GM13977 (cell line): Measurements from ENCODE around the gene C3orf20.
"Not testable (repeated sequence)": the region's sequence is repeated elsewhere in the genome, so short reads cannot be mapped to it uniquely, and the experiment has no call there.

Experiments used
- DNase-seq: peaks from one replicate; pipeline ENCODE4 v3.0.0; 2012; ENCODE audit warnings: low spot score
- in situ Hi-C: fragments of 300-500 bp; cut with MboI; formaldehyde crosslinking; loops from one replicate; pipeline ENCODE4 v1.12.0; 2022; ENCODE audit warnings: low sequenced_read_pairs, low pct_unique_long_range_greater_than_20kb, mixed read lengths, inconsistent platforms; ENCODE audit not compliant: unreplicated experiment
- TF ChIP-seq, protein P1 (sequence below): IDR thresholded peaks from 2 replicates; pipeline ENCODE4 v1.5.1; 2012; ENCODE audit warnings: mild to moderate bottlenecking, control low read depth; ENCODE audit not compliant: insufficient read depth; ENCODE audit errors: extremely low read depth, missing control alignments

Gene C3orf20

DNA sequence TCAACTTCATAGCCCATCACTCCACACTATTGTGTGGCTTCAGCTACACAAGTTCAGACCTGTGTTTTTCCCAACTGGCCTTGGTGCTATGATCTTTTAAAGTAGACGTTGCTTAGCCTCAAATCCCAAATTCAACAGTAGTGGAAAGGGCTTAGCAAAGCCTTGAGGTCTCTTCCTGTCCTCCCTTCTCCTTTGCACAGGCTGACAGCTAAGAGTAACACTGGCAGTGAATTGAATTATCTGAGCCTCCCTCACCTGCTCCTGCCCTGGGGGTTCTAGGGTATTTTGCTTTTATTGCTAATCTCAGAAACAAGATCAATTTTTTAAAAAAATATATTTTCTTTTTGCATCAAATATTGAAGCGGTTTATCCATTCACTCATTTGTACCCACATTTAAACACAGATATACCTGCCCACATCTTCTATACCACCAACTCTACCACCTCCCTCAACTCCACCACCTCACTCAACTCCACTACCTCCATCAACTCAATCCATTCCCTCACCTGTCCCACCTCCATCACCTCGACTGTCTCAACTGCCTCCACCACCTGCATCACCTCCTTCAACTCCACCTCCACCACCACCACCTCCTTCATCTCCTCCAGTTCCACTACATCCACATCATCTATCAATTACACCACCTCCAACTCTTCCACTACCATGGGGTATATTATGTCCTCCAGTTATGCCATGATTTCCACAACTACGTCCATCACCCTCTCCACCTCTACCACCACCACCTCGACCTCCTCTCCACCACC is 133.7 kb downstream of the C3orf20 start:
- in situ Hi-C loops: no loop called here
- TF ChIP-seq, protein P1, sequence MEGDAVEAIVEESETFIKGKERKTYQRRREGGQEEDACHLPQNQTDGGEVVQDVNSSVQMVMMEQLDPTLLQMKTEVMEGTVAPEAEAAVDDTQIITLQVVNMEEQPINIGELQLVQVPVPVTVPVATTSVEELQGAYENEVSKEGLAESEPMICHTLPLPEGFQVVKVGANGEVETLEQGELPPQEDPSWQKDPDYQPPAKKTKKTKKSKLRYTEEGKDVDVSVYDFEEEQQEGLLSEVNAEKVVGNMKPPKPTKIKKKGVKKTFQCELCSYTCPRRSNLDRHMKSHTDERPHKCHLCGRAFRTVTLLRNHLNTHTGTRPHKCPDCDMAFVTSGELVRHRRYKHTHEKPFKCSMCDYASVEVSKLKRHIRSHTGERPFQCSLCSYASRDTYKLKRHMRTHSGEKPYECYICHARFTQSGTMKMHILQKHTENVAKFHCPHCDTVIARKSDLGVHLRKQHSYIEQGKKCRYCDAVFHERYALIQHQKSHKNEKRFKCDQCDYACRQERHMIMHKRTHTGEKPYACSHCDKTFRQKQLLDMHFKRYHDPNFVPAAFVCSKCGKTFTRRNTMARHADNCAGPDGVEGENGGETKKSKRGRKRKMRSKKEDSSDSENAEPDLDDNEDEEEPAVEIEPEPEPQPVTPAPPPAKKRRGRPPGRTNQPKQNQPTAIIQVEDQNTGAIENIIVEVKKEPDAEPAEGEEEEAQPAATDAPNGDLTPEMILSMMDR: no peak
- DNase-seq: no peak

DNA sequence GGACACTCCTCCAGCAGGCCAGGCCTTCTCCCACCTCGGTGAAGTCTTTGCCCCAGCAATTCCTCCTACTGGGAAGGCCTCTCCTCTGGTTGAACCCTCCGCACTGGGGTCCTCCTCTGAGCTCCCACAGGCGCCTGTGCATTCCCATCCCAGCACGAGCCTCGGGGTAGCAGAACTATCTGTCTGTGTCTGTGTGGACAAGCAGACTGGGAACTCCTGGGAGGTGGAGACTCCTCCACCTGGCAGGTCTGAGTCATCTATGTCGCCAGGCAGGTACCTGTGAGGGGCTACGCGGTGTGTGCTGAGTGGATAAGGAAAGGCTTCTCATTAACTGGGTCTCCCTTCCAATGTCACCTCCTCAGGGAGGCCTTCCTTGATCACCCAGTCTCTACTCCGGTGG is 134.7 kb downstream of the C3orf20 start:
- DNase-seq, in situ Hi-C loops: not testable (repeated sequence)

DNA sequence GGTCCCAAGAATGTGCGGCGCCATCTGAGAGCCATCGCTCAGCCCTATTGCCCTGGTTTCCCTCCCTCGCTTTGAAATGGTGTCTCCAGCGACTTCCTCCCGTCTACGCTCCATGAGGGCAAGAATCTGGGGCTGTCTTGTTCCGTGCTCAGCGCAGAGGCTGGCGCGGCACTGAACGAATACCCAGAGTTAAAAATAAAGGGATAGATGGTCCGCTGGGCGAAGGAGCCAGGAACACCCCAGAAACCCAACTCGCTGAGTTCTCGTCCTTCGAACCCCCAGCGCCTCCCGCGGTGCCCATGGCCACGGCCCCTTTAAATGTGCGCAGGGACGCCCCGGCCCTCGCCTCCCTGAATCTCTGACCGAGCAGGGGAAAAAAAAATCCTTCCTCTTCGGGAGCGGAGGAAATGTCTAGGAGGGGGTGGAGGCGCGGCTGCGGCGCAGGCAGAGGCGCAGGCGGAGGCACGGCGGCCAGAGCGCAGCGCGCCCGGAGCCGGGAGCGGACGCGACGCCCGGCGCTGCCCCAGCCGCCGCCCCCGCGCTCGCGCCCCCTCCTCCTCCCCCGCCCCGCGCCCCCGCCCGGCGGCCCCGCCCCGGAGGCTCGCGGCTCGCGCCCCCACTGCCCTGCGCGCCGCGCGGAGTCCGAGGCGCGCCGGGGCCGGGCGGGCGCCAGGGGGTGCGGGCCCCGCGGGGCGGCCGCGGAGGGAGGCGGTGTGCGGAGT is 135.3 kb downstream of the C3orf20 start:
- DNase-seq: no peak
- in situ Hi-C loops: no loop called here
- TF ChIP-seq, protein P1: no peak

DNA sequence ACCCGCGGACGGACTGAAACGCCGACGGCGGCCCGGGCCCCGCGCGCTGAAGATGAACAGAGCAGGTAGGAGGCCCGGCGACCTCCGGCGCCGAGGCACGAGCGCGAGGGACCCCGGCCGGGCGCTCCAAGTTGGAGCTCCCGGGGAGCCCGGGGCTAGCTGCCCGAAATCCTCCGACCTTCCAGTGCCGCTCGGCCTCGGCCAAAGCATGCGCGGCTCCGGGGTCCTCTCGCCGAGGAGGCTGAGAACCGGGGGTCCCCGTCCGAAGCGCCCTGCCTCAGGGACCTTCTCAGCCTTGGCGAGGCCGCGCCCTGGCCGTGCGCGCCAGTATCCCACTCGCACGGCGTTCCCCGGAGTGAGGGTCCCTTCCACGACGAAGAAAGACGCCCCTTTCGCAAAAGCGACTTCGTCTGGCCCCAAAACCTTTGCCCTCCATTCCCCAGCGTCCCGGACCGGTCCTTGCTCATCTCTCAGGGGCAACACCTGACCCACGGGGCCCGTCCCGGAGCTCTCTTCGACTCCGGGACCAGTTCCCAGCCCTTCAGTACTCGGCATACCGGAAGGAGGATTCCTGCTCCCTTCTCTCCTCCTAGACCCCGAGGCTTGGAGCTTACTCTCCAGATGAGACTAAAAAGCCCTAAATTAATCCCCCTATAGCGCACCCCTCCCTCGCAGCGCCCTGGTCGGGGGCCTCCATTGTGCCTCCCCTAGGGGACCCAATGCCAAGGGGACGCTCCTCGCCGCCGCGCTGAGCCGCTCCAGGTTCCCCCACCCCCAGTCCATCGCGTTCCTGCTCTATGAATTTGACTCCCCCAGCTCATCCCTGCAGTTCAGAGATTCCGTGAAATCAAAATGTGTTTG is 136.1 kb downstream of the C3orf20 start:
- TF ChIP-seq, protein P1: no peak
- DNase-seq: no peak
- in situ Hi-C loops: no loop called here

DNA sequence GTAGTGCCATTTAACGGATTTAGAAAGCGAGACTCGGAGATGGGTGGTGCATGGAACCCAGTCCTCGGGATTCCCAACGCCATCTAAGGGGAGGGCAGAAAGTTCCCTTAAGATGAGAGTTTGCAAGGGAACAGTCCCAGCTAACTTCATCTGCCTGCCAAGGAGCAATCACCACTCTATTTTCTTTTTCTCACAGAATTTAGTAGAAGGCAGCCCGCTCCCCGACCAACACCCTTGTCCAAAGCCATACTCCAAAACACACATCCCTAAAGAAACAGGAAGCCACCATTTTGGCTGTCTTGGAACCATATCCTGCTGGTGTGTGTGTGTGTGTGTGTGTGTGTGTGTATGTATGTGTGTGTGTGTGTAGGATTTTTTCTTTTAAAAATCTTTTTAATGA is 136.7 kb downstream of the C3orf20 start:
- in situ Hi-C loops: no loop called here
- no peak for DNase-seq

DNA sequence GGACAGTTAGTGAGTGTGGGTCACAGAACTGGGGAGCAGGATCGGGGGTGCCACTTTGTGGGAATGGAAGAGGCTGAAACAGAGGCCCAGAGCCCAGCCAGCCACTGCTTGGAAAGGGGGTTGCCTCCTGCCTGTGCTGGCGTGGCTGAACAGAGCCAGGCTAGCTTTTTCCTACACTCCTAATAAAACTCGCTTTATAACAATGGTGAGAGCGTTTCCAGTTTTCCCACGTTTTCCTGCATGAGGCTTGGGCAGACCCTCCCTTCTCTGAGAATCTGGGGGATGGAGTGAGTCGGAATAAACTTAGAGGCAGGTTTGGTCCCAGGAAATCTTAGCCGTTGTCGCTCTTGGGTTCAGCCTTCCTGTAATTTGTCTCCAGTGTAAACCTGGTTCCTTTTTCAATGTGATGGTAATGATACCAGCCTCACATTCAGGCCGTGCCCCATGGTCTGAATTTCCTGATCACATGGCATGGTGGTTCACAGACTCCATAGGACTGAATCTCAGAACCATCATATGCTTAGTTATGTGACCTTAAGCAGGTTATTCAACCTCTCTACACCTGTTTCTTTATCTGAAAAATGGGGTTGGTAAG is 137.4 kb downstream of the C3orf20 start:
- in situ Hi-C loops: no loop called here
- TF ChIP-seq, protein P1: no peak
- DNase-seq: no peak

More for the DNA sequence above, 136.7 kb downstream of the C3orf20 start:
- TF ChIP-seq, protein P1: no peak
